H9 (cell line): Measurements from ENCODE around the gene TCF4. TPM values are rescaled to one million over a fixed set of nuclear protein-coding genes. Genes with fewer than 3 reads are reported as not detected.
A peak's percentile ranks its signal among the peaks of the same experiment; 100 is the strongest.

ENCODE experiments used
- DNase-seq: peaks from one replicate; pipeline ENCODE4 v3.0.0-alpha.2; 2017
- H2AFZ ChIP-seq: one replicate; pipeline ENCODE4 v1.6.1; 2013; ENCODE audit warnings: mild to moderate bottlenecking, low read length, control low read depth, moderate library complexity
- H2AK5ac ChIP-seq: 2 replicates; pipeline ENCODE4 v1.6.1; 2013; ENCODE audit warnings: low read length, control low read depth, mixed read lengths; ENCODE audit not compliant: insufficient read length
- H2BK120ac ChIP-seq: one replicate; pipeline ENCODE4 v1.6.1; 2013; ENCODE audit warnings: low read depth, mild to moderate bottlenecking, low read length, control low read depth, inconsistent platforms; ENCODE audit not compliant: poor library complexity, severe bottlenecking
- H2BK12ac ChIP-seq: 2 replicates; pipeline ENCODE4 v1.6.1; 2013; ENCODE audit warnings: low read length, control low read depth, mixed read lengths, low read depth; ENCODE audit not compliant: insufficient read length
- H2BK15ac ChIP-seq: 2 replicates; pipeline ENCODE4 v1.6.1; 2013; ENCODE audit warnings: low read depth, low read length, control low read depth
- H2BK20ac ChIP-seq: one replicate; pipeline ENCODE4 v1.6.1; 2013; ENCODE audit warnings: low read depth, mild to moderate bottlenecking, low read length, control low read depth, inconsistent platforms; ENCODE audit not compliant: poor library complexity, severe bottlenecking
- H2BK5ac ChIP-seq: 2 replicates; pipeline ENCODE4 v1.6.1; 2013; ENCODE audit warnings: low read length, control low read depth, mixed read lengths; ENCODE audit not compliant: insufficient read length
- H3K14ac ChIP-seq: 2 replicates; pipeline ENCODE4 v1.6.1; 2013; ENCODE audit warnings: low read length, control low read depth; ENCODE audit not compliant: insufficient read depth
- H3K18ac ChIP-seq: 2 replicates; pipeline ENCODE4 v1.6.1; 2013; ENCODE audit warnings: low read depth, mild to moderate bottlenecking, mixed read lengths, low read length, control low read depth; ENCODE audit not compliant: insufficient read length
- H3K23ac ChIP-seq: 2 replicates; pipeline ENCODE4 v1.6.1; 2013; ENCODE audit warnings: low read length, control low read depth, mixed read lengths, low read depth; ENCODE audit not compliant: insufficient read length
- H3K23me2 ChIP-seq: 2 replicates; pipeline ENCODE4 v1.6.1; 2013; ENCODE audit warnings: low read depth, mild to moderate bottlenecking, mixed read lengths, low read length, control low read depth; ENCODE audit not compliant: insufficient read length, poor library complexity, severe bottlenecking
- H3K27ac ChIP-seq: 2 replicates; pipeline ENCODE4 v1.5.1; 2013; ENCODE audit warnings: low read length, control low read depth, mixed read lengths, low read depth; ENCODE audit not compliant: insufficient read length
- H3K27me3 ChIP-seq: 2 replicates; pipeline ENCODE4 v1.6.1; 2013; ENCODE audit warnings: low read length, control low read depth, inconsistent platforms; ENCODE audit not compliant: insufficient read depth
- H3K4ac ChIP-seq: 2 replicates; pipeline ENCODE4 v1.6.1; 2013; ENCODE audit warnings: low read depth, mild to moderate bottlenecking, control low read depth, inconsistent platforms, low read length, moderate library complexity
- H3K4me1 ChIP-seq: 2 replicates; pipeline ENCODE4 v1.6.1; 2013; ENCODE audit warnings: low read length, control low read depth, inconsistent platforms; ENCODE audit not compliant: insufficient read depth
- H3K4me2 ChIP-seq: 2 replicates; pipeline ENCODE4 v1.6.1; 2013; ENCODE audit warnings: low read length, control low read depth, mixed read lengths; ENCODE audit not compliant: insufficient read length, insufficient read depth
- H3K56ac ChIP-seq: 2 replicates; pipeline ENCODE4 v1.6.1; 2013; ENCODE audit warnings: low read depth, mild to moderate bottlenecking, mixed read lengths, low read length, control low read depth; ENCODE audit not compliant: insufficient read length
- H3K79me1 ChIP-seq: 2 replicates; pipeline ENCODE4 v1.6.1; 2013; ENCODE audit warnings: low read depth, mild to moderate bottlenecking, moderate library complexity, low read length, control low read depth, inconsistent platforms; ENCODE audit not compliant: insufficient read depth, poor library complexity, severe bottlenecking
- H3K79me2 ChIP-seq: 2 replicates; pipeline ENCODE4 v1.6.1; 2013; ENCODE audit warnings: low read length, control low read depth, inconsistent platforms; ENCODE audit not compliant: insufficient read depth
- H3K9ac ChIP-seq: 2 replicates; pipeline ENCODE4 v1.6.1; 2013; ENCODE audit warnings: low read length, control low read depth, mixed read lengths; ENCODE audit not compliant: insufficient read length; ENCODE audit errors: extremely low read depth
- H3K9me3 ChIP-seq: one replicate; pipeline ENCODE4 v1.6.1; 2013; ENCODE audit warnings: low read depth, low read length, inconsistent platforms; ENCODE audit not compliant: control insufficient read depth
- H3T11ph ChIP-seq: one replicate; pipeline ENCODE4 v1.6.1; 2013; ENCODE audit warnings: mild to moderate bottlenecking, low read length, control low read depth, inconsistent platforms
- H4K20me1 ChIP-seq: one replicate; pipeline ENCODE4 v1.6.1; 2013; ENCODE audit not compliant: control insufficient read depth, insufficient read length, insufficient read depth
- H4K5ac ChIP-seq: 2 replicates; pipeline ENCODE4 v1.6.1; 2013; ENCODE audit warnings: low read depth, mild to moderate bottlenecking, mixed read lengths, low read length, control low read depth; ENCODE audit not compliant: insufficient read length
- H4K8ac ChIP-seq: replicated peaks from 2 replicates; pipeline ENCODE4 v1.6.1; 2013; ENCODE audit warnings: low read length, control low read depth, mixed read lengths, low read depth; ENCODE audit not compliant: insufficient read length
- H4K91ac ChIP-seq: 2 replicates; pipeline ENCODE4 v1.6.1; 2013; ENCODE audit warnings: low read depth, mild to moderate bottlenecking, moderate library complexity, mixed read lengths, low read length, control low read depth; ENCODE audit not compliant: insufficient read length
- H3K27ac Mint-ChIP-seq, 3 experiments: 2 replicates in 2 of 3; 3 replicates in 1 of 3; pipeline ENCODE4 v1.8.0; 2020 to 2021; ENCODE audit warnings: mixed read lengths in 3 of 3, mild to moderate bottlenecking in 1 of 3, moderate library complexity in 1 of 3
- H3K27me3 Mint-ChIP-seq: 2 replicates; pipeline ENCODE4 v1.8.0; 2021; ENCODE audit warnings: low read depth, mild to moderate bottlenecking, moderate library complexity, mixed read lengths
- H3K36me3 Mint-ChIP-seq, 3 experiments: 2 replicates in 2 of 3; 3 replicates in 1 of 3; pipeline ENCODE4 v1.8.0; 2020 to 2021; ENCODE audit warnings: low read depth in 3 of 3, mixed read lengths in 3 of 3; ENCODE audit not compliant: insufficient read depth in 1 of 3
- H3K4me1 Mint-ChIP-seq, 2 experiments: 2 replicates each; pipeline ENCODE4 v1.8.0; 2020; ENCODE audit warnings: mixed read lengths in 2 of 2
- H3K4me3 Mint-ChIP-seq, 2 experiments: 2 replicates in 1 of 2; 3 replicates in 1 of 2; pipeline ENCODE4 v1.8.0; 2020 to 2021; ENCODE audit warnings: mild to moderate bottlenecking in 2 of 2, mixed read lengths in 2 of 2, moderate library complexity in 1 of 2
- H3K9me3 Mint-ChIP-seq, 2 experiments: 2 replicates in 1 of 2; 3 replicates in 1 of 2; pipeline ENCODE4 v1.8.0; 2020; ENCODE audit warnings: mild to moderate bottlenecking in 2 of 2, mixed read lengths in 2 of 2, moderate library complexity in 1 of 2
- CTCF ChIP-seq: fragments of 200-600 bp; sonication (generic); conservative IDR thresholded peaks from 3 replicates; pipeline ENCODE4 v1.8.0; 2021; ENCODE audit warnings: antibody characterized with exemption, mild to moderate bottlenecking
- WGBS: extraction: QIAGEN DNeasy Blood & Tissue Kit; methylation state at CpG from one replicate; pipeline ENCODE4 v1.1.7; 2013; ENCODE audit warnings: missing lambda C conversion rate, low lambda C conversion rate, mixed read lengths; ENCODE audit not compliant: insufficient read length; ENCODE audit errors: extremely low coverage; 5-methylcytosine and 5-hydroxymethylcytosine counted together
- total RNA-seq: library from RNA; stranded (reverse); gene quantifications from 2 replicates; pipeline ENCODE4 v1.2.1, GENCODE V29; 2021

The TCF4 gene
- total RNA-seq, 1 experiment from 2014 or later, result 99.4 TPM

- no peak for DNase-seq
- Histone ChIP-seq H3K9me3 (no peaks in the 10 kb centered on the region), H2AFZ (no peak overlapping the region), H3K79me2 (peaks cover 6% of the 10 kb centered on the region; the same call in 1 of the 2 replicates), H3K4me1 (peaks cover 19% of the 10 kb centered on the region), H3K27ac (no peak overlapping the region), H2BK15ac (no peak overlapping the region), H3K79me1 (no peaks in the 10 kb centered on the region), H3K14ac (no peak overlapping the region), H3K23ac (no peak overlapping the region), H3K27me3 (no peaks in the 10 kb centered on the region), H4K20me1 (no peaks in the 10 kb centered on the region), H3K56ac (no peak overlapping the region), H2AK5ac (no peak overlapping the region), H2BK20ac (no peak overlapping the region), H3T11ph (no peak overlapping the region), H3K9ac (no peak overlapping the region), H3K4me2 (no peak overlapping the region), H3K18ac (no peak overlapping the region), H3K4ac (no peak overlapping the region), H2BK12ac (no peak overlapping the region), H4K8ac (no peak overlapping the region), H2BK120ac (no peak overlapping the region), H3K23me2 (no peaks in the 10 kb centered on the region), H4K91ac (no peak overlapping the region), H2BK5ac (no peak overlapping the region), H4K5ac (no peak overlapping the region)
- no peak overlapping the region for H3K4me3 Mint-ChIP-seq
- no peaks in the 10 kb centered on the region for H3K9me3 Mint-ChIP-seq
- WGBS, result no CpG with 5 or more reads among the region's 4 CpGs
- H3K27me3 Mint-ChIP-seq, result no peaks in the 10 kb centered on the region
- H3K36me3 Mint-ChIP-seq, result no peaks in the 10 kb centered on the region
- peaks cover 85 to 94% of the 10 kb centered on the region in 2 experiments for H3K4me1 Mint-ChIP-seq
- no peak for TF ChIP-seq CTCF
- H3K27ac Mint-ChIP-seq, result peak overlapping the region; percentile 89 to 95 (median 95); a peak in 4 of 7 replicates
Observed at GRCh38 chr18:55421308-55421614, 166.7 kb downstream of the TCF4 start.
